ENCODE measurements around the gene EFS. TPM values are rescaled to one million over a fixed set of nuclear protein-coding genes. Genes with fewer than 3 reads are reported as not detected.

Gene EFS
- total and polyA plus RNA-seq, 2 of the 8 experiments (the other 6 are each of a cell fraction or from before 2014, with no cell fraction given) = 27.8 to 28.6 TPM

- Histone ChIP-seq H3K56ac (replicated peaks; ENCODE audit: insufficient read length, low read depth, low read length) (no peak overlapping the region), H3K23me2 (ENCODE audit: low read depth, low read length) (no peaks in the 10 kb centered on the region; the same call in 1 of the 2 replicates), H3K4me1 (replicated peaks in 1 of 4; ENCODE audit: control insufficient read depth in 3 of 4, insufficient read depth in 4 of 4, low read length in 3 of 4) (peaks cover 0 to 10% (median under 1%) of the 10 kb centered on the region in 4 experiments; a peak in 3 of 7 replicates), H2AFZ (ENCODE audit: low read length) (no peak overlapping the region), H3K23ac (ENCODE audit: insufficient read length) (no peak overlapping the region), H2AK5ac (ENCODE audit: low read depth, low read length) (no peak overlapping the region), H3K9me3 (ENCODE audit: insufficient read depth in 2 of 2, low read depth in 1 of 2, low read length in 1 of 2) (no peaks in the 10 kb centered on the region), H3K79me1 (ENCODE audit: low read depth, low read length) (no peaks in the 10 kb centered on the region), H2BK12ac (ENCODE audit: low read depth, low read length) (no peak overlapping the region), H4K5ac (ENCODE audit: insufficient read length, low read depth, low read length) (no peak overlapping the region), H3K4me2 (ENCODE audit: insufficient read depth in 1 of 2, low read depth in 2 of 2, low read length in 2 of 2) (no peak overlapping the region), H2BK120ac (replicated peaks; ENCODE audit: low read depth, low read length) (no peak overlapping the region), H3K4me3 (ENCODE audit: extremely low read depth in 1 of 4, insufficient read depth in 2 of 4, low read depth in 3 of 4, low read length in 4 of 4) (no peak overlapping the region), H3K4ac (replicated peaks; ENCODE audit: insufficient read length, low read depth, low read length) (no peak overlapping the region), H3K79me2 (ENCODE audit: control insufficient read depth in 1 of 2, insufficient read depth in 2 of 2, low read length in 2 of 2) (no peaks in the 10 kb centered on the region), H3K14ac (ENCODE audit: insufficient read length) (no peak overlapping the region), H2BK20ac (ENCODE audit: low read length) (no peak overlapping the region), H2BK5ac (ENCODE audit: low read depth, low read length) (no peak overlapping the region), H4K20me1 (replicated peaks in 1 of 2; ENCODE audit: control insufficient read depth in 1 of 2, insufficient read depth in 2 of 2, low read length in 2 of 2) (no peaks in the 10 kb centered on the region), H3K27me3 (replicated peaks in 1 of 4; ENCODE audit: control insufficient read depth in 3 of 4, extremely low read depth in 1 of 4, insufficient read depth in 3 of 4, low read length in 3 of 4) (no peaks in the 10 kb centered on the region; a peak in 1 of 7 replicates), H3K36me3 (ENCODE audit: control insufficient read depth in 2 of 4, insufficient read depth in 4 of 4, low read length in 3 of 4) (no peaks in the 10 kb centered on the region), H3K9ac (replicated peaks in 1 of 4; ENCODE audit: extremely low read depth in 1 of 4, low read depth in 3 of 4, low read length in 3 of 4) (no peak overlapping the region), H2BK15ac (ENCODE audit: low read length) (no peak overlapping the region), H3K27ac (ENCODE audit: low read depth, low read length) (no peak overlapping the region), H4K91ac (replicated peaks; ENCODE audit: insufficient read length, low read length) (no peak overlapping the region), H3K18ac (ENCODE audit: extremely low read depth, low read length) (no peak overlapping the region), H4K8ac (ENCODE audit: extremely low read depth, insufficient read depth, low read length) (no peak overlapping the region)
- TF ChIP-seq KDM4A (IDR thresholded peaks at IDR 0.05; ENCODE audit: low read depth, low read length, severe bottlenecking) (no peak), SP4 (IDR thresholded peaks at IDR 0.05; ENCODE audit: low read length) (no peak), CEBPB (IDR thresholded peaks at IDR 0.05; ENCODE audit: low read depth, low read length) (no peak), FOSL1 (IDR thresholded peaks at IDR 0.05; ENCODE audit: insufficient read depth, low read depth, low read length) (no peak), RFX5 (IDR thresholded peaks at IDR 0.05; ENCODE audit: borderline replicate concordance, low read depth, low read length) (no peak)
- ChIA-PET POLR2A (ENCODE audit: partially characterized antibody) (interaction anchor here (1.5 kb wide), 1 partner anchor 10 kb away, joined by 3 read pairs; no protein-coding TSS in a partner anchor), CTCF (ENCODE audit: partially characterized antibody) (interaction anchor here (0.8 to 15.0 kb wide), 12 partner anchors 9 to 408 kb away, joined by 3 to 333 read pairs (median 4); partner anchors contain the start of genes EFS and SLC22A17)
- WGBS, 2 experiments (ENCODE audit: extremely low coverage in 1 of 2, insufficient coverage in 1 of 2, insufficient read length in 1 of 2, insufficient replicate concordance in 2 of 2, low coverage in 1 of 2, low lambda C conversion rate in 2 of 2, missing lambda C conversion rate in 1 of 2) = 94% methylated on average over 2 of the region's 2 CpGs; no CpG with 5 or more reads in 1 of the 2 experiments
- FAIRE-seq (no peak), DNase-seq (ENCODE audit: low read depth in 1 of 2, low spot score in 2 of 2) (no peak)
Measured at GRCh38 chr14:23385244-23385641, 20.3 kb upstream of the EFS start.
